K562 (cell line): ENCODE data around the gene NFIL3. TPM values are rescaled to one million over a fixed set of nuclear protein-coding genes. Genes with fewer than 3 reads are reported as not detected.
A peak's percentile ranks its signal among the peaks of the same experiment; 100 is the strongest.

Source experiments
- ATAC-seq: fragments of 200-7000 bp; cut with Tn5 transposase; 3 replicates; pipeline ENCODE4 v1.9.1; 2020; ENCODE audit warnings: moderate library complexity
- BruUV-seq: library from RNA; stranded (reverse); fragments of 400-500 nt; replicated peaks from 2 replicates; lab custom pipeline; 2021; lab: Mats Ljungman, UMichigan
- CTCF ChIA-PET: fragments of 300-600 bp; formaldehyde crosslinking; extraction: SDS; loops from one replicate; lab custom pipeline; 2021; ENCODE audit warnings: low intra/inter-chr PET ratio; lab: Yijun Ruan, JAX
- POLR2A ChIA-PET: fragments of 300-600, 350-650 bp; sonication (Branson Sonifier 250); formaldehyde crosslinking; extraction: SDS; loops from one replicate; lab custom pipeline; 2021; ENCODE audit warnings: antibody characterized with exemption, inconsistent platforms; lab: Yijun Ruan, JAX
- DNase-seq, 4 experiments: peaks; one replicate each; pipeline versions ENCODE4 v3.0.0 to v3.0.0-alpha.2; 2011 to 2018; ENCODE audit warnings: low spot score in 3 of 4, mixed read lengths in 3 of 4; ENCODE audit errors: extremely low read depth in 1 of 4
- FAIRE-seq: peaks from 2 replicates; lab custom pipeline; 2011; peaks lifted over from hg19 to GRCh38; lab: Jason Lieb, UNC
- H2AFZ ChIP-seq: 2 replicates; pipeline ENCODE4 v1.6.0; 2011; ENCODE audit warnings: low read depth, low read length, control low read depth, inconsistent platforms
- H3K27ac ChIP-seq: fragments of 200-600 bp; 3 replicates; pipeline ENCODE4 v1.8.0; 2011; ENCODE audit warnings: low read depth, mild to moderate bottlenecking, control low read depth, inconsistent platforms, low read length, moderate library complexity, mixed read lengths; ENCODE audit errors: extremely low read depth
- H3K27me3 ChIP-seq, 2 experiments: fragments of 300-600 bp in 1 of 2; 2 replicates in 1 of 2; 3 replicates in 1 of 2; pipeline versions ENCODE4 v1.6.0 to v1.8.0; 2011; ENCODE audit warnings: inconsistent platforms in 2 of 2, low read length in 2 of 2, mild to moderate bottlenecking in 1 of 2, mixed read lengths in 1 of 2, moderate library complexity in 1 of 2; ENCODE audit not compliant: control insufficient read depth in 2 of 2, insufficient read depth in 2 of 2
- H3K36me3 ChIP-seq: fragments of 300-600 bp; 3 replicates; pipeline ENCODE4 v1.8.0; 2011; ENCODE audit warnings: mild to moderate bottlenecking, low read length, inconsistent platforms; ENCODE audit not compliant: control insufficient read depth, insufficient read depth
- H3K4me1 ChIP-seq, 2 experiments: fragments of 200-600 bp in 1 of 2; replicated peaks in 1 of 2; 2 replicates in 1 of 2; 3 replicates in 1 of 2; pipeline versions ENCODE4 v1.5.1 to v1.8.0; 2011; ENCODE audit warnings: inconsistent platforms in 2 of 2, low read length in 2 of 2, mild to moderate bottlenecking in 1 of 2, mixed read lengths in 1 of 2, moderate library complexity in 1 of 2; ENCODE audit not compliant: control insufficient read depth in 2 of 2, insufficient read depth in 2 of 2
- H3K4me2 ChIP-seq: 2 replicates; pipeline ENCODE4 v1.6.1; 2011; ENCODE audit warnings: low read length, control low read depth, inconsistent platforms, mixed read lengths; ENCODE audit not compliant: insufficient read depth
- H3K4me3 ChIP-seq: fragments of 200-600 bp; sonication (generic), shearing (Covaris generic); 2 replicates; pipeline ENCODE4 v1.5.1; 2016; ENCODE audit warnings: control low read depth, inconsistent platforms
- H3K79me2 ChIP-seq: fragments of 200-600 bp; 3 replicates; pipeline ENCODE4 v1.8.0; 2011; ENCODE audit warnings: low read length, inconsistent platforms; ENCODE audit not compliant: control insufficient read depth, insufficient read depth
- H3K9ac ChIP-seq, 2 experiments: 2 replicates each; pipeline versions ENCODE4 v1.6.0 to v1.6.1; 2011; ENCODE audit warnings: low read depth in 2 of 2, low read length in 2 of 2, control low read depth in 1 of 2, inconsistent platforms in 1 of 2, mild to moderate bottlenecking in 1 of 2, mixed read lengths in 1 of 2; ENCODE audit not compliant: insufficient read depth in 1 of 2
- H3K9me1 ChIP-seq: one replicate; pipeline ENCODE4 v1.6.0; 2011; ENCODE audit warnings: inconsistent platforms, mild to moderate bottlenecking, low read length, moderate library complexity; ENCODE audit not compliant: control insufficient read depth, insufficient read depth
- H3K9me3 ChIP-seq: replicated peaks from 2 replicates; pipeline ENCODE4 v1.5.1; 2011; ENCODE audit warnings: low read depth, low read length, inconsistent platforms; ENCODE audit not compliant: control insufficient read depth, insufficient read depth
- H4K20me1 ChIP-seq: replicated peaks from 2 replicates; pipeline ENCODE4 v1.6.1; 2011; ENCODE audit warnings: low read length, inconsistent platforms, mixed read lengths; ENCODE audit not compliant: control insufficient read depth, insufficient read depth
- BRCA1 ChIP-seq, 2 experiments: fragments of 450-650 bp in 1 of 2; sonication (generic) in 1 of 2; formaldehyde crosslinking in 1 of 2; IDR thresholded peaks; 2 replicates each; pipeline versions ENCODE4 v1.5.0 to v1.6.1; 2017 to 2020; ENCODE audit warnings: mild to moderate bottlenecking in 1 of 2, missing genetic modification reagents in 1 of 2
- BRF2 ChIP-seq: IDR thresholded peaks from 3 replicates; pipeline ENCODE4 v1.6.1; 2011; ENCODE audit warnings: borderline replicate concordance, mild to moderate bottlenecking; ENCODE audit not compliant: insufficient read length, insufficient read depth
- NCOR1 ChIP-seq: fragments of 450-650 bp; IDR thresholded peaks from 2 replicates; pipeline ENCODE4 v1.6.1; 2016; ENCODE audit warnings: mild to moderate bottlenecking, moderate library complexity
- POLR2G ChIP-seq: fragments of 200-400 bp; formaldehyde crosslinking; IDR thresholded peaks from 2 replicates; pipeline ENCODE4 v1.6.1; 2017; ENCODE audit warnings: low read depth, mild to moderate bottlenecking, antibody characterized with exemption, low read length, moderate library complexity
- TRIM28 ChIP-seq: fragments of 450-650 bp; IDR thresholded peaks from 2 replicates; pipeline ENCODE4 v1.6.1; 2017
- ZNF280A ChIP-seq: fragments of 450-650 bp; IDR thresholded peaks from 2 replicates; pipeline ENCODE4 v1.6.1; 2018; ENCODE audit warnings: mild to moderate bottlenecking, low read depth; ENCODE audit not compliant: partially characterized antibody
- in situ Hi-C: fragments of 300-500 bp; cut with MboI; formaldehyde crosslinking; loops from 4 replicates; pipeline ENCODE4 v1.15.0; 2018; ENCODE audit warnings: inconsistent platforms, mixed read lengths
- intact Hi-C: fragments of 100-400 bp; cut with micrococcal nuclease; formaldehyde crosslinking; loops from 2 replicates; pipeline ENCODE4 v1.14.2; 2022
- polyA plus RNA-seq, 8 experiments: library from polyadenylated mRNA; depleted of rRNA in 4 of 8; stranded (reverse) in 5 of 8; unstranded in 3 of 8; fragments of >200 nt; fragmentation: Nextera tagmentation in 2 of 8; fragmentation: Illumina TruSeq in 1 of 8; extraction: Ambion mirVana in 2 of 8; extraction: Trizol in 1 of 8; gene quantifications; 2 replicates each; pipeline versions ENCODE4 v1.2.1 to v1.2.3, GENCODE V29; 2011 to 2014; ENCODE audit warnings: inconsistent platforms in 1 of 8, missing spikeins in 1 of 8
- total RNA-seq, 7 experiments: library from RNA; depleted of rRNA in 6 of 7; stranded (reverse); fragments of >200 nt in 6 of 7; fragmentation: Illumina TruSeq in 2 of 7; extraction: Trizol in 2 of 7; gene quantifications; 2 replicates each; pipeline versions ENCODE4 v1.2.1 to v1.2.3, GENCODE V29; 2011 to 2021; ENCODE audit warnings: low replicate concordance in 1 of 7

NFIL3 gene
- total and polyA plus RNA-seq, 9 of the 15 experiments (the other 6 are each of a cell fraction or from before 2014, with no cell fraction given), result 3.2 to 16.1 (median 9.3) TPM

GRCh38 chr9:91443994-91444392, 20.4 kb upstream of the NFIL3 start:
- no peaks in the 10 kb centered on the region; a peak in 1 of 5 replicates for H3K27me3 ChIP-seq
- intact Hi-C loops, result no loop called here
- no peak for ATAC-seq
- TF ChIP-seq ZNF280A (peak; percentile 69), POLR2G (no peak), BRF2 (no peak), TRIM28 (peak; percentile 68; the same call in 1 of the 2 replicates), BRCA1 (IDR thresholded peaks at IDR 0.05) (no peak), BRCA1 (CRISPR knock-in tag; IDR thresholded peaks at IDR 0.05) (no peak), NCOR1 (no peak)
- TF ChIP-seq, all 486 proteins: peak for 2
- BruUV-seq, result no TSS peak
- H3K36me3 ChIP-seq, result no peaks in the 10 kb centered on the region
- no peaks in the 10 kb centered on the region for H3K9me1 ChIP-seq
- no peaks in the 10 kb centered on the region for H3K9me3 ChIP-seq
- ChIA-PET POLR2A (interaction anchor here (0.8 kb wide), 1 partner anchor 38 kb away, joined by 3 read pairs; no protein-coding TSS in a partner anchor), CTCF (no interaction called here)
- H3K4me3 ChIP-seq, result no peak overlapping the region
- DNase-seq (no peak), FAIRE-seq (no peak)
- in situ Hi-C loops, result loop anchor here (25.0 kb wide), 1 partner anchor 532 kb away; no protein-coding TSS in a partner anchor
- H3K4me2 ChIP-seq, result no peak overlapping the region
- H4K20me1 ChIP-seq, result no peaks in the 10 kb centered on the region
- no peak overlapping the region for H3K27ac ChIP-seq
- peaks cover 0 to 4% of the 10 kb centered on the region in 2 experiments; a peak in 1 of 5 replicates for H3K4me1 ChIP-seq
- H3K9ac ChIP-seq, result no peak overlapping the region
- H2AFZ ChIP-seq, result no peak overlapping the region
- H3K79me2 ChIP-seq, result no peaks in the 10 kb centered on the region
